ENCODE results near the gene ZBTB17.

The ZBTB17 gene

GRCh38 chr1:15936025-15936424 lies 39.9 kb downstream of the ZBTB17 start:
- DNase-seq (ENCODE audit: low read depth) = no peak
- TF ChIP-seq CTCF (IDR thresholded peaks at IDR 0.05; ENCODE audit: low read depth, low read length) (no peak), POLR2A (IDR thresholded peaks at IDR 0.05; ENCODE audit: extremely low read depth, insufficient read length) (no peak), MYC (IDR thresholded peaks at IDR 0.05; ENCODE audit: low read depth, low read length) (no peak), MAX (IDR thresholded peaks at IDR 0.05; ENCODE audit: low read depth, low read length) (no peak)

GRCh38 chr1:15935056-15935950 lies 40.6 kb downstream of the ZBTB17 start:
- no peak for DNase-seq (ENCODE audit: low read depth)
- no peak for TF ChIP-seq MAX (IDR thresholded peaks at IDR 0.05; ENCODE audit: low read depth, low read length)
- TF ChIP-seq MYC (IDR thresholded peaks at IDR 0.05; ENCODE audit: low read depth, low read length) = no peak
- no peak for TF ChIP-seq CTCF (IDR thresholded peaks at IDR 0.05; ENCODE audit: low read depth, low read length)
- no peak for TF ChIP-seq POLR2A (IDR thresholded peaks at IDR 0.05; ENCODE audit: extremely low read depth, insufficient read length)
- H3K4me3 ChIP-seq (ENCODE audit: low read depth, low read length) = no peak overlapping the region

More at GRCh38 chr1:15936025-15936424, 39.9 kb downstream of the ZBTB17 start:
- H3K4me3 ChIP-seq (ENCODE audit: low read depth, low read length) = no peak overlapping the region

DNA sequence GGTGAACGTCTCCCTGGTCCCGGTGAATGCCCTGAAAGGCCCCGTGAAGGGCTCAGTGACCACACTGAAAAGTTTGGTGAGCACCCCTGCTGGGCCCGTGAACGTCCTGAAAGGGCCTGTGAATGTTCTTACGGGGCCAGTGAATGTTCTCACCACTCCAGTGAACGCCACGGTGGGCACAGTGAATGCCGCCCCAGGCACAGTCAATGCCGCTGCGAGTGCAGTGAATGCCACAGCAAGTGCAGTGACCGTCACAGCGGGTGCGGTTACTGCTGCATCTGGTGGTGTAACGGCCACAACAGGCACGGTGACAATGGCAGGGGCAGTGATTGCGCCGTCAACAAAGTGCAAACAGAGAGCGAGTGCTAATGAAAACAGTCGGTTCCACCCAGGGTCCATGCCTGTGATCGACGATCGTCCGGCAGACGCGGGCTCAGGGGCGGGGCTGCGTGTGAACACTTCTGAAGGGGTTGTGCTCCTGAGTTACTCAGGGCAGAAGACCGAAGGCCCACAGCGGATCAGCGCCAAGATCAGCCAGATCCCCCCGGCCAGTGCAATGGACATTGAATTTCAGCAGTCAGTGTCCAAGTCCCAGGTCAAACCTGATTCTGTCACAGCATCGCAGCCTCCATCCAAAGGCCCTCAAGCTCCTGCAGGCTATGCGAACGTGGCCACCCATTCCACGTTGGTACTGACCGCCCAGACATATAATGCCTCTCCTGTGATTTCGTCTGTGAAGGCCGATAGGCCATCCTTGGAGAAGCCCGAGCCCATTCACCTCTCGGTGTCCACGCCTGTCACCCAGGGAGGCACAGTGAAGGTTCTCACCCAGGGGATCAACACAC lies 41.5 kb downstream of the ZBTB17 start:
- no peak for DNase-seq (ENCODE audit: low read depth)
- no peak overlapping the region for H3K4me3 ChIP-seq (ENCODE audit: low read depth, low read length)
- no peak for TF ChIP-seq MYC (IDR thresholded peaks at IDR 0.05; ENCODE audit: low read depth, low read length)
- no peak for TF ChIP-seq POLR2A (IDR thresholded peaks at IDR 0.05; ENCODE audit: extremely low read depth, insufficient read length)
- no peak for TF ChIP-seq MAX (IDR thresholded peaks at IDR 0.05; ENCODE audit: low read depth, low read length)
- TF ChIP-seq CTCF (IDR thresholded peaks at IDR 0.05; ENCODE audit: low read depth, low read length) = no peak

GRCh38 chr1:15933684-15934083 lies 42.2 kb downstream of the ZBTB17 start:
- TF ChIP-seq POLR2A (IDR thresholded peaks at IDR 0.05; ENCODE audit: extremely low read depth, insufficient read length) (no peak), MYC (IDR thresholded peaks at IDR 0.05; ENCODE audit: low read depth, low read length) (no peak), MAX (IDR thresholded peaks at IDR 0.05; ENCODE audit: low read depth, low read length) (no peak), CTCF (IDR thresholded peaks at IDR 0.05; ENCODE audit: low read depth, low read length) (no peak)
- no peak overlapping the region for H3K4me3 ChIP-seq (ENCODE audit: low read depth, low read length)
- DNase-seq (ENCODE audit: low read depth) = no peak

GRCh38 chr1:15932612-15933011 lies 43.3 kb downstream of the ZBTB17 start:
- TF ChIP-seq CTCF (IDR thresholded peaks at IDR 0.05; ENCODE audit: low read depth, low read length) (no peak), MYC (IDR thresholded peaks at IDR 0.05; ENCODE audit: low read depth, low read length) (no peak), POLR2A (IDR thresholded peaks at IDR 0.05; ENCODE audit: extremely low read depth, insufficient read length) (no peak), MAX (IDR thresholded peaks at IDR 0.05; ENCODE audit: low read depth, low read length) (no peak)
- no peak overlapping the region for H3K4me3 ChIP-seq (ENCODE audit: low read depth, low read length)
- no peak for DNase-seq (ENCODE audit: low read depth)
